GM12873 (cell line): ENCODE data around the gene STUM.

ENCODE experiments used
- TF ChIP-seq, protein P1 (sequence below): IDR thresholded peaks from 2 replicates; pipeline ENCODE4 v1.5.1; 2012; ENCODE audit warnings: low read depth, mild to moderate bottlenecking, moderate library complexity, low read length, control low read depth; ENCODE audit not compliant: insufficient read depth; ENCODE audit errors: missing control alignments

The STUM gene

GRCh38 chr1:226565476-226565875, 16.9 kb downstream of the STUM start:
- TF ChIP-seq, protein P1, sequence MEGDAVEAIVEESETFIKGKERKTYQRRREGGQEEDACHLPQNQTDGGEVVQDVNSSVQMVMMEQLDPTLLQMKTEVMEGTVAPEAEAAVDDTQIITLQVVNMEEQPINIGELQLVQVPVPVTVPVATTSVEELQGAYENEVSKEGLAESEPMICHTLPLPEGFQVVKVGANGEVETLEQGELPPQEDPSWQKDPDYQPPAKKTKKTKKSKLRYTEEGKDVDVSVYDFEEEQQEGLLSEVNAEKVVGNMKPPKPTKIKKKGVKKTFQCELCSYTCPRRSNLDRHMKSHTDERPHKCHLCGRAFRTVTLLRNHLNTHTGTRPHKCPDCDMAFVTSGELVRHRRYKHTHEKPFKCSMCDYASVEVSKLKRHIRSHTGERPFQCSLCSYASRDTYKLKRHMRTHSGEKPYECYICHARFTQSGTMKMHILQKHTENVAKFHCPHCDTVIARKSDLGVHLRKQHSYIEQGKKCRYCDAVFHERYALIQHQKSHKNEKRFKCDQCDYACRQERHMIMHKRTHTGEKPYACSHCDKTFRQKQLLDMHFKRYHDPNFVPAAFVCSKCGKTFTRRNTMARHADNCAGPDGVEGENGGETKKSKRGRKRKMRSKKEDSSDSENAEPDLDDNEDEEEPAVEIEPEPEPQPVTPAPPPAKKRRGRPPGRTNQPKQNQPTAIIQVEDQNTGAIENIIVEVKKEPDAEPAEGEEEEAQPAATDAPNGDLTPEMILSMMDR, result no peak

DNA sequence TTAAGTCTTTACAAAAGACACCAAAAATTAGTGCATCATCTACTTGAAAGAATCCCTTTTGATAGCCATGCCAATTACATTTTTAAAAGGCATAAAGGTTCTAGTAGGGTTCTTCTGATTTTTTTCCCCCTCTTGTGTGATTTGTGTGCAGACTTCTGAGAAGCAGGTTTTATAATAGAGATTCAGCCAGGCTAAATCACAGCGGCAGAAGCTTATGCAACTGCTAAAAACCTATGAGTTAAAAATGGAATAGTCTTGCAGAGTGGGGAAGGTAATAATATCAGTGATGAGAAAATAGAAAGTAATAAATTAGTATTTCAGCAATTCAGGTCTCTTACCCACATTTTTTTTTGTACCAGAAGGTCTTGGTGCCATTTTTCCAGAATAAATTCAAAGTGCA, 17.7 kb downstream of the STUM start:
- TF ChIP-seq, protein P1, result no peak

DNA sequence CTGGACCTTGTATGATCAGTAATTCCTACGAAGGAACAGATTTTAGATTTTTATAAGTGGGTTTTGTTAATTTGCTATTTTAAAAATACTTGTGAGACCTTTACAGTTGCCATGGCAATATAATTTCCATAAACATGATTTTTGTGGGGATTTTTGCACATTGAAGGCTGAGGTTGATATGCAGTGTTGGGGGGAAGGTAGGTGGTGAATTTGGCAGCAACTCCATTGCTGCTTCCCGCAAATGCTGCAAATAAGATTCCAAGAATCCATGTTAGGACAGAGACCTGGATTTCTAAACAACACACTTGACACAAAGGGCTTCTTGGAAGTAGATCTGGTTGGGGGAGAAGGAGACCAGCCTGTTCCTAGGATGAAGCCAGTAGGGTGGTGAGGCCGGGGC, 18.2 kb downstream of the STUM start:
- TF ChIP-seq, protein P1, result no peak

GRCh38 chr1:226568077-226568831, 19.7 kb downstream of the STUM start:
- TF ChIP-seq, protein P1, result peak; percentile 34

DNA sequence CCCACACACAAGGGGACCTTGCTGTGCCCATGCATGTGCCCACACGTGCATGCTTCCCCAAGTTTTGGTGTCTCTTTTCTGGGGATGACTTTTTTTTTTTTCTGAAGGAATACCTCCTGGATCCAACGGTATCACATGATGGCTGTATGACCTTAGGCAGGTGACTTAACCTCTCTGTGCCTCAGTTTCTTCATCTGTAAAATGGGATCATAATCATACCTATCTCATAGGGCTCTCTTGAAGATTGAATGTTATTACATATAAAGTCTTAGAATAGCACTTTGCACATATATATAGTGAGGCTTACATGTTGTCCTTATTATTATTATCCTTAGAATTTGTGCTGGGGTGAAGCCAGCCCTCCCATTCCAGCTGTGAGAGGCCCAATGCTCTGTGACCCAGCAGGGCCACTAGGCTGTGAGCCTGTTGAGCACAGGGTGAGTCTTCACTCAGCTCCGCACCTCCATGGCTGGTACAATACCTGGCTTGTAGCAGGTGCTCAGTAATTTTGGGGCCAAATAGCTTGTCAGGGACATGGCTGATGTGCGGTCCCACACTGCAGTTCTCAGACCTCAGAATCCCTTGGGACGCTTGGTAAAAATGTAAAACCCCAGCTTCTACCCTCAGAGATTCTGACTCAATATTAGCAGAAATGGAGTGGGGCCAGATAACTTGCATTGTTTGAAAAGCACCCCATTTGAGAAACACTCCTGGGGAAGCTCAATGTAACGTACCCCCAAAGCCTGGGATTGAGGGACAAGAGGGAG, 20.6 kb downstream of the STUM start:
- TF ChIP-seq, protein P1, result no peak

DNA sequence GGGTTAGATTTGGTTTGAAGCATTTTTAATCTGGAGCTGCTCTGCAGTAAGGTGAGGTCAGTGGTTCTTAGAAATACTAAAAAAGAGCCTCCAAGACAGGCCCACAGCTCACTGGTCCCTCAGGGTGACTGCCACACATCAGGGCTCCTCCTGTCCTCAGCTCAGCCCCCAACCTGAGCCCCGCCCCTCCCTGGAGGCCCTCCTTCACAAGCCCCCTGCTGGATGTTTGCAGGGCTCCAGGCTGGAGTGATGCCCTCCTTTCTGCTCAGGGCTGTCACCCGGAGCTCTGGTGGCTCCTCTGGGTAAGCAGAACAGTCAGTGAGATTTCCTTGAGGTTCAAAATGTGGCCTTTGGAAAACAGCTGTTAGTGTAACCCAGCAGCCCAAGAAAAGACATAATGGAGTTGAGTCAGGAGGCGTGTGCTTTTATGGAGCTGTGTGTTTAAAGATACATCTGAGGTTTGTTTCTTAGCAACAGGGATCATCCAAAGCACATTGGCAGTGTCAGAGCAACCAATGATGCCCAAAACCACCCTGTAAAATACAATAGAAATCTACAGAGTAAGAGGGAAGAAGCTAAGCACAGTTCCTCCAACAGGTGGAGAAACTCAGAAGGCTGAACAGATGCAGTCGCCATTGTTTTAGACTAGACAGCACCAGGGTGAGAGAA, 21.4 kb downstream of the STUM start:
- TF ChIP-seq, protein P1, result peak; percentile 42

DNA sequence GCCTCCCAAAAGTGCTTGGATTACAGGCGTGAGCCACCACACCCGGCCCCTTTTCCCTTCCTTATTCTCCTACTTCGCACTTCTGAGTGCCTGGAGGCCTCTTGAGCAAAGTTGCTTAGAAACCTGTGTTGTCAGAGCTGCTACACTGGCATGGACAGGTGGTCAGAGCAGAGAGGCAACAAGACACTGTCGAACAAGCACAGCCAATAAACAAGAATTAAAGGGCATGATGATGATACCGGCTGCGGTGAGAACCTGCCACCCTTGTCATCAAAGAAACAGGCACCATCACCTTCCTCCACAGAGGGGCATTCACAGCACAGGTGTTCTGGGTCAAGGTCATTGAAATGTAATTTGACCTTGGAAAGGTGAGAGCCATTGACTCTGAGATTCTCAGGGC, 23.3 kb downstream of the STUM start:
- TF ChIP-seq, protein P1, result no peak
